ENCODE results near the gene KIDINS220.

KIDINS220 gene

GRCh38 chr2:8805278-8806210 is 31.9 kb downstream of the KIDINS220 start:
- no peak for DNase-seq (ENCODE audit: low read depth, low spot score)

GRCh38 chr2:8803658-8804379 is 33.6 kb downstream of the KIDINS220 start:
- no peak for DNase-seq (ENCODE audit: low read depth, low spot score)

DNA sequence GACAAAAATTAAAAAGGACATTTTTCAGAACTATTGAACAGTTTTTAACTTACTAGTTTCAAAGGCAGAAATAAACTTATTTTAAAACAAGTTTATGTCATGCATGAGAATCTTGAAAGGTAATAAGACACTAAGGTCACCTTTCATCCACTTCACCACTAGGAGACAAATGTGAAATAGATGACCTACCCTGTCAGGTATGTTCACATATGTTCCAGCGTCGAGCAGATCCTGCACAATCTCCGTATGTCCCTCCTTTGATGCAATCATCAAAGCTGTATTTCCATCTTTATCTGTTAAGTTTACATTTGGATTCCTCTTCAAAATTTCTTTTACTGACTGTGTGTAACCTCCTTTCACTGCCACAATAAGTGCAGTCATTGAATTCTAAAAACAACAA is 34.7 kb downstream of the KIDINS220 start:
- DNase-seq (ENCODE audit: low read depth, low spot score), result no peak

GRCh38 chr2:8800821-8801220 is 36.6 kb downstream of the KIDINS220 start:
- no peak for DNase-seq (ENCODE audit: low read depth, low spot score)

DNA sequence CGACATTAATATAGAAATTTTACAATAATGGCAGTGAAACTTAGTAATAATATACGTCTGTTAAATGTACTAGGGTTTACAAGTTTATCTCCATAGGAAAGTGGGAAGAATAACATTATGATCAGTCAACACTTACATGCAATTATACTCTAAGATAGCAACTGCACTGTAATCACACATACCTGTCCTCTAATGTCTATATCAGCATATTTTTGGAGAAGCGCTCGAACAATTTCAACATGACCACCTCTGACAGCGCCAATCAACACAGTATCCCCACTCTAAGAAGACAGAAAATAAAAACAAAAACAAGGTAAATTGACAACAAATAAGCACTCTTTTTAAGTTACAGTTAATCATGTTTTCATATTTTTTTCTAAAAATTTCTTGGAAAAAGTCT is 37.2 kb downstream of the KIDINS220 start:
- DNase-seq (ENCODE audit: low read depth, low spot score), result no peak

GRCh38 chr2:8799004-8799403 is 38.4 kb downstream of the KIDINS220 start:
- no peak for DNase-seq (ENCODE audit: low read depth, low spot score)

GRCh38 chr2:8798393-8798792 is 39.0 kb downstream of the KIDINS220 start:
- no peak for DNase-seq (ENCODE audit: low read depth, low spot score)

- no peak for DNase-seq (ENCODE audit: low read depth, low spot score)
Measured at GRCh38 chr2:8797682-8798081, 39.7 kb downstream of the KIDINS220 start.

DNA sequence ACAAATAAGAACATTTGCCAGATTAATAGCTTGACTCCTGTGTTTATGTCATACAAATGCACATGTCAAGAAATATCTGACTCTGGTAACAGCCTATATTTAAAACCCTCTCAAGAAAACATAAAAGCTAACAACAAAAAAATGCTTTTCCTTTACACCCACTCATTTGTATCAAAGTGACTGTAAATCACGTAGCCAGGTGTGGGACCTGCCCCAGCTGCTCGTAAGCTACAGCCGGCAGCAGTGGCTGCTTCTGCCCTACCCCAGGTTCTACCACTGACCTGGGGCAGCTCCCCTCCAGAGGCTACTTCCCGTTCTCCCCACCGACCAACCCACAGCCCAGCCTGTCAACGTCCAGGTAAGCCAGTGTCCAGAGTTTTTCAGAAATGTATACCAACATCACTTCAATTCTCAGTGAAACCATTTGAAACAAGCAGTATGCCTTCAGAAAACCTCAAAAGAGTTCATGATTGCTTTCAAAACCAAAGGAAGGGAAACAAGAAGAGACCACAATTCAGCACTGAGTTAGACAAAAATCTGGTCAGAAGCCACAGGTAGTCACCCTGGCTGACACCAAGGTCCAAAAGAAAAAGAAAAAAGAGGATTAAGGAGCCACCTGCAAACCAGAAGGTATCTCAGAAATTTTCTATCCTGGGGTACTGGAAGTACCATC is 40.4 kb downstream of the KIDINS220 start:
- no peak for DNase-seq (ENCODE audit: low read depth, low spot score)

DNA sequence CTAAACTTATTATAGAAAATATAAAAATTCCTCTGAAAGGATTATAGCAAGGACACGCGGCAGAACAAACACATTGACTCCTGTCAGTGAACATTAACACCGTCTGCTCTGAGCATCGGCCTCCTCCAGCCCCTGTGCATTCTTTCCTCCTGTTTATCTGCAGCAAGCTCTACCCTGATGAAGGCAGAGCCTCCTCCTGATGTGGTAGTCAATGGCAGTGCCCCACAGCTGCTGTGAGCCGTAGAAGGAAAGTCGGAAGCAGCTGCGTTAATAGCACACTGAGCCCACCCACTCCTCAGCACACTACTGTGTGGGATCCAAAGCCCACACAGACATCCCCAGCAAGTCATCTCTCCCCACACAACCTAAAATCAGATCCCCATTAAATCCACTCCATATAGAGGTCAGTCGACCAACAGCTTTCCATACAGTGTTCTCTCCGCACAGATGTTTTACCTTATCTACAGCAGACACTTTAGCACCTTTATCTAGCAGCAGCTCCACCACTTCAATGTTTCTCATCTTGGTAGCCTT is 41.0 kb downstream of the KIDINS220 start:
- DNase-seq (ENCODE audit: low read depth, low spot score), result no peak

DNA sequence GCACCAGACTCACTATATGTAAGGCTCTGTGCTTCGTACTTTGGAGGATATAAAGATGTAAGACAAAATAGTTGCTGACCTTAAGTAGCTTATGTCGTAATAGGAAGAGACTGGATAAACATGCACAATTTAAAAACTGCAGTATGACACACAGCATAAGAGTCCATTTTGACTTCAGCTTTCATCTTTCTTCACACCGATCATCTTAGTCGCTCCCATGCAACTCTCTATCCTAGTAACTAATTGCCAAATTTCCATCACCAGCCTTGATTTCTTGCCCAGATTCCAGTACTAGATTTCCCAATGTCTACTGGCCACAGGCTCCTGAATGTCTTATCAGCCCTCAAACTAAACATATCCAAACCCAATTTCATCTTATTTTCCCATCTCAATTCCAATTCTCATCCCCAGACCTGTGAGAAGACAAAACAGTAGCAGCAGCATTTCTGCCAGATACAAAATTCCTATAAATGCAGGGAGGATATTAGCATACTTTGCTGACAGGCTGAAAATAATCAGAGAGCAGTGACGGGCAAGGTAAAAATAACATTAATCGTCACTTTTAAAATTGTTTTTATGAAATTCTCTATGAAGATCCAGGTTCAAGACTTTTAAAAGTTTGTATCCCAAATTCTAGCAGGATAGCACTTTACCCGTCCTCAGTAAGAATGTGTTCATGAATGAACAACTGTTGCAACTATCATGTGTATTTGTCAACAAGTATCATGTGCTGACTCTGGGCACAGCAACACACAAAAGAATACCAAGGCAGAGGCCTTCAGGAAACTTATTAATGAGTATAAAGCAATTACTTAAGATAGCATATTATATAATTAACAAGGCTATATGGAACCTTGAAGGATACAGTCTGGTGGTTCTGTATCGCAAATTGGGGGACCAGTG is 42.2 kb downstream of the KIDINS220 start:
- DNase-seq (ENCODE audit: low read depth, low spot score), result no peak

DNA sequence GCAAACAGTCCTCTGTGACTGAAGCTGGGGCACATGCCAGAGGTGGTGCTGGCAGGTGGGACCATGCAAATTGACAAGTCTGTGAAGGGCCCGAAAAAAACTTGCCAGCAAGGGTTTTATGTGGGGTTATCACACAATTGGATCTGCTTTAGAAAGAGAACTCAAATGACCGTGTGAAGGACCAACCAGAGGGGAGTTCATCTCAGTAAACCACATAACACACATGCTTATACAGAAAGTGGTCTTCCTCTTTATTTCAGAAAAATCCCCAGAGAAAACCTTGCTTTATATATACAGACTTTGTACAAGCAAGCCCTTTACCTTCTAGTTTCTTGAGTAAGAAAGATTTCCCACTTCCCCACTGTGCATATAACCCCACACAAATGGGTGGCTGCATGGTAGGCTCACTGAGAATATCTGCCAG is 46.7 kb downstream of the KIDINS220 start:
- DNase-seq (ENCODE audit: low read depth, low spot score), result no peak

DNA sequence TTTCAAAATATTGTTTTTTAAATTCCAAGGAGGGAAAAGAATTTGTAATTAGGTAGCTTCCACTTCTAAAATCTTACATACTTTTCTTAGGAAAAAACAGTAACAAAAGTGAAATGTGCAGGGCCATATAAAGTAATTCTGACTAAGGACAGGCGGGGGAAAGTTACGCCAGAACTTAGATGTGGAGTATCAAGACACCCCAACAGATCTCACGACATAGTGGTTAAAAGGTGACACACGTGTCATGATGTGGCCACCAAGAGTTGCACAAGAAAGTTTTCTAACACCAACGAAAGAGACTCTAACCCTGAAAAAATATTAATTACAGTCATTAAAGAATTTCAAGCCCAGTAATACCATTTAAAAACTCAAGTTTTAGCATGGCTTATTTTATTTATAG is 51.0 kb downstream of the KIDINS220 start:
- no peak for DNase-seq (ENCODE audit: low read depth, low spot score)

GRCh38 chr2:8779795-8780671 is 57.4 kb downstream of the KIDINS220 start:
- DNase-seq (ENCODE audit: low read depth, low spot score), result no peak

GRCh38 chr2:8774371-8774770 is 63.0 kb downstream of the KIDINS220 start:
- no peak for DNase-seq (ENCODE audit: low read depth, low spot score)

GRCh38 chr2:8767324-8767723 is 70.1 kb downstream of the KIDINS220 start:
- DNase-seq (ENCODE audit: low read depth, low spot score), result no peak

DNA sequence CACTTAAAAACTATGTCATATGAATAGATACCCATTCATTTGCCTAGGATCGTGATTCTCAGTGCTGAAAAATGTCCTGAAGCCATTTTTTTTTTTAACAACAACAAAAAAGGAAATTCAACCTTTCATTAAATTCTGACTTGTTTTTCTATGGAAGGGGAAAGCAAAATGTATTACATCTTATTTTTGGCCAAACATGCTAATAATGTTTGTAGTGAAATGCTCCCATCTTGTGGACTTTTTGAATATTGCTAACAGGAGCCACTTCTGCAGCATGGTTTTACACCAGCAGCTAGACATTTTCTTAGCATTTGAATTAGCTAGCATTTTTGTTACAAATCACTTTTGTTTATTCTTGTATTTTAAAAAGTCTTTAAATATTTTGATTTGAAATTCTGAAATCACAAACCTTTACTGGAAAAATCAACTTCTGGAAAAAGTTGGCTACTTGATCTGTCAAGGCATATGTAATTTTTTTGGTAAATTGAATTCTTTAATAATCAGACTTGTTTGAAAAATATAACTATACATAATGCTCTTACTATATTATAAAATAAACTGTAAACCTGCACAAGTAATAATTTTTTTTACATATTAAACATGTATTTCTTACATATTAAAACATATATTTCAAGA is 75.8 kb downstream of the KIDINS220 start:
- no peak for DNase-seq (ENCODE audit: low read depth, low spot score)

GRCh38 chr2:8756716-8757115 is 80.7 kb downstream of the KIDINS220 start:
- no peak for DNase-seq (ENCODE audit: low read depth, low spot score)

GRCh38 chr2:8756230-8756629 is 81.2 kb downstream of the KIDINS220 start:
- DNase-seq (ENCODE audit: low read depth, low spot score), result no peak
